K562 (cell line): Measurements from ENCODE around the gene SEMA3C.

Experiments
- GABPB2 ChIP-seq: fragments of 250-450 bp; sonication (Bioruptor Pico); conservative IDR thresholded peaks from 2 replicates; pipeline ENCODE4 v1.5.1; 2021; ENCODE audit warnings: mild to moderate bottlenecking
- RFX5 ChIP-seq: IDR thresholded peaks from 2 replicates; pipeline ENCODE4 v1.6.1; 2011; ENCODE audit warnings: low read depth, mild to moderate bottlenecking, improper control_type of control experiment, low read length
- TCF7L2 ChIP-seq: fragments of 150-350 bp; IDR thresholded peaks from 2 replicates; pipeline ENCODE4 v1.6.1; 2016; ENCODE audit warnings: low read depth, mild to moderate bottlenecking, low read length, moderate library complexity
- ZNF224 ChIP-seq: sonication (generic); formaldehyde crosslinking; IDR thresholded peaks from 2 replicates; pipeline ENCODE4 v1.8.0; 2022; ENCODE audit warnings: mild to moderate bottlenecking, missing genetic modification reagents
- ZSCAN29 ChIP-seq: fragments of 450-650 bp; IDR thresholded peaks from 2 replicates; pipeline ENCODE4 v1.6.1; 2017
- TF ChIP-seq, protein P1 (sequence below), 3 experiments: IDR thresholded peaks in 2 of 3; conservative IDR thresholded peaks in 1 of 3; 2 replicates each; pipeline ENCODE4 v1.5.1; 2011 to 2012; ENCODE audit warnings: low read length in 3 of 3, mild to moderate bottlenecking in 3 of 3, control low read depth in 2 of 3, improper control_type of control experiment in 1 of 3, inconsistent platforms in 1 of 3, low read depth in 1 of 3, mixed read lengths in 1 of 3, moderate library complexity in 1 of 3; ENCODE audit not compliant: insufficient read depth in 2 of 3
- TF ChIP-seq, protein P2 (sequence below): fragments of 450-650 bp; IDR thresholded peaks from 2 replicates; pipeline ENCODE4 v1.6.1; 2017; ENCODE audit warnings: mild to moderate bottlenecking, moderate library complexity

DNA sequence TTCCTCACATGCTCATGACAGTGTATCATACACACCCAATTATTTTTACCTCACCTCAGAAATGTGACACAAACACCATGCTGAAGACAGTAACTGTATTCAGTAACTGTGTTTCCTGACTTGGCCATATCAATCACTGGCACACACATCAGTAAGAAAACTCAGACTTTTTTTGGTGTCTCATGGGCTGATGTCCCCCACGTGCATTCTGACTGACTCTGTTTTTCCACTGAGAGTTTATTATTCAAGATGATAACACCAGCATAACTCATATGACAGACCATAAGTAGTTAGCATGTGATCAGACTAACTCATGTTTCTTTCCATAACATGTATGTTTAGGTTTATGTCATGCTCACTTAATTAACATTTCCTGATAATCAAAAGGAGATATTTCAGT is 155.6 kb downstream of the SEMA3C start:
- TF ChIP-seq GABPB2 (no peak), TCF7L2 (no peak), ZNF224 (CRISPR knock-in tag) (no peak), ZSCAN29 (no peak), RFX5 (no peak)
- TF ChIP-seq, protein P1, sequence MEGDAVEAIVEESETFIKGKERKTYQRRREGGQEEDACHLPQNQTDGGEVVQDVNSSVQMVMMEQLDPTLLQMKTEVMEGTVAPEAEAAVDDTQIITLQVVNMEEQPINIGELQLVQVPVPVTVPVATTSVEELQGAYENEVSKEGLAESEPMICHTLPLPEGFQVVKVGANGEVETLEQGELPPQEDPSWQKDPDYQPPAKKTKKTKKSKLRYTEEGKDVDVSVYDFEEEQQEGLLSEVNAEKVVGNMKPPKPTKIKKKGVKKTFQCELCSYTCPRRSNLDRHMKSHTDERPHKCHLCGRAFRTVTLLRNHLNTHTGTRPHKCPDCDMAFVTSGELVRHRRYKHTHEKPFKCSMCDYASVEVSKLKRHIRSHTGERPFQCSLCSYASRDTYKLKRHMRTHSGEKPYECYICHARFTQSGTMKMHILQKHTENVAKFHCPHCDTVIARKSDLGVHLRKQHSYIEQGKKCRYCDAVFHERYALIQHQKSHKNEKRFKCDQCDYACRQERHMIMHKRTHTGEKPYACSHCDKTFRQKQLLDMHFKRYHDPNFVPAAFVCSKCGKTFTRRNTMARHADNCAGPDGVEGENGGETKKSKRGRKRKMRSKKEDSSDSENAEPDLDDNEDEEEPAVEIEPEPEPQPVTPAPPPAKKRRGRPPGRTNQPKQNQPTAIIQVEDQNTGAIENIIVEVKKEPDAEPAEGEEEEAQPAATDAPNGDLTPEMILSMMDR (IDR thresholded peaks at IDR 0.05 in 2 of 3, conservative IDR thresholded peaks at IDR 0.05 in 1 of 3; ENCODE audit: insufficient read depth in 2 of 3, low read depth in 1 of 3, low read length in 3 of 3) = no peak
- TF ChIP-seq, protein P2, sequence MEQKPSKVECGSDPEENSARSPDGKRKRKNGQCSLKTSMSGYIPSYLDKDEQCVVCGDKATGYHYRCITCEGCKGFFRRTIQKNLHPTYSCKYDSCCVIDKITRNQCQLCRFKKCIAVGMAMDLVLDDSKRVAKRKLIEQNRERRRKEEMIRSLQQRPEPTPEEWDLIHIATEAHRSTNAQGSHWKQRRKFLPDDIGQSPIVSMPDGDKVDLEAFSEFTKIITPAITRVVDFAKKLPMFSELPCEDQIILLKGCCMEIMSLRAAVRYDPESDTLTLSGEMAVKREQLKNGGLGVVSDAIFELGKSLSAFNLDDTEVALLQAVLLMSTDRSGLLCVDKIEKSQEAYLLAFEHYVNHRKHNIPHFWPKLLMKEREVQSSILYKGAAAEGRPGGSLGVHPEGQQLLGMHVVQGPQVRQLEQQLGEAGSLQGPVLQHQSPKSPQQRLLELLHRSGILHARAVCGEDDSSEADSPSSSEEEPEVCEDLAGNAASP = no peak
